IMR-90 (cell line): ENCODE data around the gene LMTK2.

Experiments
- BHLHE40 ChIP-seq: fragments of 150-350 bp; IDR thresholded peaks from 2 replicates; pipeline ENCODE4 v1.6.1; 2016; ENCODE audit warnings: mild to moderate bottlenecking, low read depth, low read length
- CHD1 ChIP-seq: IDR thresholded peaks from 2 replicates; pipeline ENCODE4 v1.6.1; 2012; ENCODE audit warnings: low read depth, low read length, improper control_type of control experiment
- CTCF ChIP-seq: conservative IDR thresholded peaks from 2 replicates; pipeline ENCODE4 v1.5.1; 2012; ENCODE audit warnings: mild to moderate bottlenecking, low read depth, low read length, improper control_type of control experiment
- MXI1 ChIP-seq: IDR thresholded peaks from 2 replicates; pipeline ENCODE4 v1.6.1; 2012; ENCODE audit warnings: low read depth, mild to moderate bottlenecking, low read length, moderate library complexity, borderline replicate concordance
- POLR2A ChIP-seq: IDR thresholded peaks from 2 replicates; pipeline ENCODE4 v1.6.1; 2012; ENCODE audit warnings: mild to moderate bottlenecking, low read depth, low read length
- RAD21 ChIP-seq: IDR thresholded peaks from 2 replicates; pipeline ENCODE4 v1.6.1; 2012; ENCODE audit warnings: low read length, improper control_type of control experiment
- SMC3 ChIP-seq: fragments of 150-350 bp; IDR thresholded peaks from 2 replicates; pipeline ENCODE4 v1.6.1; 2016; ENCODE audit warnings: low read depth, mild to moderate bottlenecking, antibody characterized with exemption, low read length, moderate library complexity

- TF ChIP-seq CHD1, result no peak
- TF ChIP-seq POLR2A, result no peak
- no peak for TF ChIP-seq CTCF
- TF ChIP-seq MXI1, result no peak
- no peak for TF ChIP-seq RAD21
- no peak for TF ChIP-seq BHLHE40
- no peak for TF ChIP-seq SMC3
Observed at GRCh38 chr7:98254951-98255610, 148.4 kb downstream of the LMTK2 start.
